Suprapubic skin (tissue), 4 donors: Measurements from ENCODE around the gene EIF4E3.

Source experiments
- CTCF ChIP-seq, 2 donors: fragments of 200-600 bp in 1 of 2; fragments of 450-650 bp in 1 of 2; sonication (generic) in 1 of 2; IDR thresholded peaks; one replicate each; pipeline ENCODE4 v1.5.1; 2016 to 2019; ENCODE audit warnings: antibody characterized with exemption in 2 of 2, mild to moderate bottlenecking in 1 of 2, moderate library complexity in 1 of 2
- EP300 ChIP-seq: sonication (generic); formaldehyde crosslinking; IDR thresholded peaks from one replicate; pipeline ENCODE4 v1.6.1; 2017; ENCODE audit warnings: antibody characterized with exemption
- POLR2A ChIP-seq, 2 donors: fragments of 450-650 bp; IDR thresholded peaks; one replicate each; pipeline ENCODE4 v1.6.1; 2017; ENCODE audit warnings: antibody characterized with exemption in 2 of 2, mild to moderate bottlenecking in 2 of 2, moderate library complexity in 2 of 2
- POLR2AphosphoS5 ChIP-seq, 3 donors: sonication (generic); formaldehyde crosslinking; IDR thresholded peaks; one replicate each; pipeline ENCODE4 v1.6.1; 2017; ENCODE audit warnings: antibody characterized with exemption in 3 of 3

GRCh38 chr3:71649757-71650156, 75.4 kb downstream of the EIF4E3 start:
- TF ChIP-seq CTCF (IDR thresholded peaks at IDR 0.05) (no peak), EP300 (no peak), POLR2AphosphoS5 (IDR thresholded peaks at IDR 0.05) (no peak), POLR2A (IDR thresholded peaks at IDR 0.05) (no peak)
